Thyroid gland (tissue), 4 donors: ENCODE data around the gene ASCC1.

Source experiments
- POLR2A ChIP-seq, 2 donors: fragments of 450-650 bp; IDR thresholded peaks; one replicate each; pipeline ENCODE4 v1.6.1; 2017; ENCODE audit warnings: antibody characterized with exemption in 2 of 2, mild to moderate bottlenecking in 2 of 2, moderate library complexity in 1 of 2
- TF ChIP-seq, protein P1 (sequence below), 6 experiments: fragments of 200-600 bp in 3 of 6; fragments of 450-650 bp in 3 of 6; sonication (generic) in 3 of 6; IDR thresholded peaks; one replicate each; pipeline ENCODE4 v1.5.1; 2016 to 2019; ENCODE audit warnings: antibody characterized with exemption in 6 of 6, mild to moderate bottlenecking in 2 of 6, inconsistent platforms in 1 of 6, moderate library complexity in 1 of 6

- TF ChIP-seq, protein P1, sequence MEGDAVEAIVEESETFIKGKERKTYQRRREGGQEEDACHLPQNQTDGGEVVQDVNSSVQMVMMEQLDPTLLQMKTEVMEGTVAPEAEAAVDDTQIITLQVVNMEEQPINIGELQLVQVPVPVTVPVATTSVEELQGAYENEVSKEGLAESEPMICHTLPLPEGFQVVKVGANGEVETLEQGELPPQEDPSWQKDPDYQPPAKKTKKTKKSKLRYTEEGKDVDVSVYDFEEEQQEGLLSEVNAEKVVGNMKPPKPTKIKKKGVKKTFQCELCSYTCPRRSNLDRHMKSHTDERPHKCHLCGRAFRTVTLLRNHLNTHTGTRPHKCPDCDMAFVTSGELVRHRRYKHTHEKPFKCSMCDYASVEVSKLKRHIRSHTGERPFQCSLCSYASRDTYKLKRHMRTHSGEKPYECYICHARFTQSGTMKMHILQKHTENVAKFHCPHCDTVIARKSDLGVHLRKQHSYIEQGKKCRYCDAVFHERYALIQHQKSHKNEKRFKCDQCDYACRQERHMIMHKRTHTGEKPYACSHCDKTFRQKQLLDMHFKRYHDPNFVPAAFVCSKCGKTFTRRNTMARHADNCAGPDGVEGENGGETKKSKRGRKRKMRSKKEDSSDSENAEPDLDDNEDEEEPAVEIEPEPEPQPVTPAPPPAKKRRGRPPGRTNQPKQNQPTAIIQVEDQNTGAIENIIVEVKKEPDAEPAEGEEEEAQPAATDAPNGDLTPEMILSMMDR (IDR thresholded peaks at IDR 0.05), result no peak
- TF ChIP-seq POLR2A (IDR thresholded peaks at IDR 0.05), result no peak
These were observed 7.6 kb upstream of the ASCC1 start for GRCh38 chr10:72223743-72224101.
